Measurements from ENCODE around the gene WDR89.
"Not testable (repeated sequence)": the region's sequence is repeated elsewhere in the genome, so short reads cannot be mapped to it uniquely, and the experiment has no call there.

Gene WDR89

DNA sequence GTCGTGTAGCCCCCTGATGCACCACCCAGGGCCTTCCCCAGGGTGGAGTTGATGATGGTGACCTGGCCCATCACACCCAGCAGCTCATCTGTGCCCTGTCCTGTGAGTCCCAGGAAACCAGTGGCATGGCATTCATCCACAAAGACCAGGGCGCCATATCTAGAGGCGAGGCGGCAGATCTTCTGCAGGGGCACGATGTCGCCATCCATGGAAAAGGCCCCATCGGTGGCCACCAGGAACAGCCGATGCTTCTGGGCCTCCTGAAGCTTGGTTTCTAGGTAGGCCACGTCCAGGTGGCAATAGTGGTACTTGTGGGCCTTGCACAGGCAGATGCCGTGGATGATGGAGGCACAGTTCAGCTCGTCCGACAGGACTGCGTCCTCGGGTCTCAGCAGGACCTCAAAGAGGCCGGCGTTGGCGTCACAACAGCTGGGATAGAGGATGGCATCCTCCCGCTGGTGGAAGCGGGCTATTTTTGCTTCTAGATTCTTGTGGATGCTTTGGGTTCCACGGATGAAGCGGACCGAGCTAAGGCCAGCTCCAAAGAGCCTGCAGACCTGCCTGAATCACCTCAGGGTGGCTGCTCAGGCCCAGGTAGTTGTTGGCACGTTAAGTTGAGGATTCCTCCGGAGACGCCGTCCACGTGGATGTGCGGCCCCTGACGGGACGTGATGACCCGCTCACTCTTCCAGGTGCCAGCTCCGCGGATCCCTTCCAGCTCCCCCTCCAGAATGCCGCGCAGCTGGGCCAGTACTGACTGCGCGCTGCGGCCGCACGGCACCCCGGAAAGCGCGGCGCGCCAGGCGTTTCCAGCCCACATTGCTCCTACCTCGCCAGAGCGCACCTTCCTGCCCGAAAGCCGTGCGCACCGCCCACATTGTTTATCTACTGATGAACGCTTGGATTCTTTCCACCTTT, 47.0 kb downstream of the WDR89 start:
- DNase-seq, result no peak

DNA sequence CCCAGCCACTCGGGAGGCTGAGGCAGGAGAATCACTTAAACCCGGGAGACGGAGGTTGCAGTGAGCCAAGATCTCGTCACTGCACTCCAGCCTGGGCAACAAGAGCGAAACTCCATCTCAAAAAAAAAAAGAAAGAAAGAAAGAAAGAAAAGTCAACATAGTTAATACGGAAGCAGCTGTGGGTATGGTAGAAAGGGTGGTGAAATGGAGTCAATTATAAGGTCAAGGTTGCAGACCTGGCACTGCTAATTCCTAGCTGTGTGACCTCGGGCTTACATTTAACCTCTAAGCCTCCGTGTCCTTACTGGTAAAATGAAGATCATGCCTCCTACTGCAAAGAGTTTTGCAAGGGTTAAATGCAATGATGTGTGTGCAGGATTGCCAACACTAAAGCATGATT, 58.6 kb downstream of the WDR89 start:
- not testable (repeated sequence) for DNase-seq

DNA sequence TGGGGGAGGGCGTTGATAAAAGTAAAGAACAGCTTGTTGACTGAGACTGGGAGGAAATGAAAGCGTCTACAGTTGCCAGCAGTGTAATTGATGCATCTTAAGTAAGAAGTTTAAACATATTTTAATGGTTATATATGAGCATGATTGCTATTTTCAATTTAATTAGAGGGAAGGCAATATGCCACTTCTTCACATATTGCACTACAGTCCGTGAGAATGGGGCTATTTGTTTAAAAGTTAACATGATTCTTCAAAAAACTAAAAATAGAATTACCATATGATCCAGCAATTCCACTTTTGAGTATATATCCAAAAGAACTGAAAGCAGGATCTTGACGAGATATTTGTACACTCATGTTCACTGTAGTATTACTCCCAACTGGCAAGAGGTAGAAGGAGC, 60.2 kb downstream of the WDR89 start:
- no peak for DNase-seq

DNA sequence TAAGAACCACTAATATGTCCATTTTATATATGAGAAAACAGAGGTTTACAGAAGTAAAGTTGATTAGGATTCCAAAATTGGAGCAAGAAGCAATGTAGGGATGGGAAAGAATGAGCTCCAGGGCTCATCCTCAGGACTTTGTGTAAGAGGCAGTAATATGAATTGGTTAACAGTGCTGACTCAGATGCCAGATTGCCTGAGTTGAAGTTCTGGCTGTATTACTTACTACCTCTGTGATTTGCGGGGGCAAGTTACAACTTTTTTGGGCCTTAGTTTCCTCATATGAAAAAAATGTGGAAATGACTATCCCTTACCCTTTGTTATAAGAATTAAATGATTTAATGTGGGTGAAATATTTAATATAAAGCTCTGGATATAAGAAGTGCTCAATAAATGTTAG, 63.4 kb downstream of the WDR89 start:
- DNase-seq, result no peak

DNA sequence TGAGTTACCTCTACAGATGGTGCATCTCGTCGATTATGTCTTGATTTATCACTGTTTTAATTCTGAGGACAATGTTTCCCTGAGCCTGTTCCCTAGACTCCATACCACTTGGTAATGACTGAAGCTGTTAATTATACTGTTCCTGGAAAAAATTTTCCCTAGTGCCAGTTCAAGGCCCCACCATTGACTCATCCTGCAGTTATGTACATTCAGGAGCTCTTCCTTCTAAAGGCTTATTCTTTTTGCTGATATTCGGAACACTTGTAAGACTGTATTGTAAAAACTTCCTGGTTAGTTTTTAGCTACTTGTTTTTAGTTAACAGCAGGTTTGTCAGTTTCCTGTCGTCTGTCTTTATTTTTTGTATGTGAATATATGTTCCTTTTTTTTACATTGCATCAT, 68.1 kb downstream of the WDR89 start:
- DNase-seq, result no peak

DNA sequence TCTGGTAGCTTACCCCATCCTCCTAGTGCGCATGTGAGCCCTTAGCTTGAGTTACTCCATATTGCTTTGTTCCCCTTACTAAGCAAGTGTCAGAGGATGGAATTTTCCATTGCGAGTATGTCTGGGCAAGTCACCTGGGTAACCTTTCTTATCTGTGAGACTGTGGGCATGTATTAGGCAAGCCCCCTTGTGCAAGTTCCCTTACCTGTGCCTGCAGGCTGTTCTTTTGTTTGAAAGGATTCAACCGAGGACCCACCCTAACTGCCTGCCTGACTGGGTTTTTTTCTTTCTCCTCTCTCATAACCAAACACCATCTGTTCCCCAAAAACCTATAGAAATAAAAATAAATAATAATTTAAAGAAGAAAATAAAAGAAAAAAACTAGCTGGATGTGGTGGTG, 76.2 kb downstream of the WDR89 start:
- no peak for DNase-seq

DNA sequence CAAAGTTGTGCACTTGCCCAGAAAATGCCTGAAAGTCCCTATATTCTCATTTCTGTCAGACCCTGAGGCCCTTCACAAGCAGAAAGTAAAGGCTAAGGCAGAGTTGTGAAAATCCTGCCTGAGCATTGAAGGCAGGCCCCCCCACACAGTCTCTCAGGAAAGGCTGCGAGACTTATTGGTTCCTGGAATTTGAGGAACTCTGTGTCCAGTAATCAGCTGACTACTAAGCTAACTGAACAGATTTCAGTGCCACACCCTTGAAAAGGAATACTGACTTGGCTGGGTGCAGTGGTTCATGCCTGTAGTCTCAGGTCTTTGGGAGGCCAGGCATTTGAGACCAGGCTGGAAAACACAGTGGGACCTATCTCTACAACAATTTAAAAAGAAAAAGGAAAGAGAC, 77.4 kb downstream of the WDR89 start:
- no peak for DNase-seq

DNA sequence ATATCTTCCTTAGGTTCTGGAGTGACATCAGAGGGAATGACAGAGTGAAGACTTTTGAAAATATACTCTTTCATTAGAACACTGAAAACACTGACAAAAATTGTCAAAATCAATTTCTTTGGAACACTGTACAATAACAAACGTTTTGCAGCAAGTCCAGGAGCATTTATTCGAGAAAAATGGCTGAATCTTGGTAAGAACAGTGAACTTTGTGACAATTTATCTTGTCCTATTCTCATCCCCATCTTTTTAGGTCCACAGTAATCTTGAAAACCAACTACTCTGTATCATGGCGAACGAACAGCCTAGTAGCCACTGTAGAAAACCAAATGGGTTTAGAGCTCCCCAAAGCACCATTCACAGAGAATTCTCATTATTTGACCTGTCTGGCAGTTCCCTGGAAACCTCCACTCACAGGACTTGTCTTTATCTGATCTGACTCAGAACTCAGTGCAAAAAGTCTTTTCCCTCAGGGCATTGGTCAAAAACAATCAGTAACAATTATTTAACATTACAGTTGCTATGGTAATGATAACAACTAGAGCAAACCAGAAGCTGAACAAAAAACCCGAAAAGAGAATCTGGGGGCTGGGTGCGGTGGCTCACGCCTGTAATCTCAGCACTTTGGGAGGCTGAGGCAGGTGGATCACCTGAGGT, 78.2 kb downstream of the WDR89 start:
- no peak for DNase-seq

DNA sequence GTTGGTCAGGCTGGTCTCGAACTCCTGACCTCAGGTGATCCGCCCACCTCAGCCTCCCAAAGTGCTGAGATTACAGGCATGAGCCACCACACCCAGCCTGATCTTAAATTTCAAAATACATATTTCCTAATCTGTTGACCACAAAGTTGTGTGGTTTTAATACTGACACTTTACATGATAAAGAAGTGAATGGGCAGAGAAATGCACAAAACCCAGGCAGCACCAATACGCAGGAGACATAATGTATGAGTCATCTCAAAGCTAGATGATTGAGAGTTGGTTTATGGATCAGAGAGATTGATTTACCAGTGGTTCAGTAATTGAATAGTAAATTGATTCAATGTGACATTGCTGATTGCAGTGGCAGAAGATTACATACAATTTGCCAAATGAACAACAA, 79.3 kb downstream of the WDR89 start:
- DNase-seq, result no peak

DNA sequence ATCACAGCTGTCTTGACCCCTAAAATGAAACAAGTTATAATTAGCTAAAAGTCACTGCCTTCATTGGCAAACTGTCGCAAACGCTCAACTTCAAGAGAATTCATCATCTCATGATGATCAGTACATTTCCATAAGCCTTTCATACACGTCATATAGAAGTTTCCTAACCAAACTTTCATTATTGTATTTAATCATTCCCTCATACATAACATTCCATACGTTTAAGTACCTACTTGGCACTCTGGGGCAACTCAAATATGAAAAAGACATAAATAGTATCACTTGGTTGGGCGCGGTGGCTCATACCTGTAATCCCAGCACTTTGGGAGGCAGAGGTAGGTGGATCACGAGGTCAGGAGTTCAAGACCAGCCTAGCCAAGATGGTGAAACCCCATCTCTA, 86.1 kb downstream of the WDR89 start:
- DNase-seq, result no peak

DNA sequence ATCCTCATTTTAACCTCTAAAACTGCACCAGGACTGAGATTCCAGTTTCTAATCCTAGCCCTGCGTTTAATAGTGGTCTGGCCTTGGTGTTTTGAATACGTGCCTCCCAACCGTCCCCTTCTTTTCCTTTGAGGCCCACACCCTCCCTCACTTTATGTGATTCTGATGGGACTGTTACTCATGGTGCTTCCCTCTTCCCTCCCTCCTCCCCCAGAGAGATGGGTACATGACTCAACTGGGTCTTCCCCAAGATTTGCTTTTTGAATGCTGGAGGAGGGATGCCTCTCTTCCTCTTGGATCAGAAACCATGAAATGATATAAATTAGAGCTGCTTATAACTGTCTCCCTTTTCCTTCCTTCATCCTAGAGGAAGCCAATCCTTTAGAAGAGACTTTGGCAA, 90.3 kb downstream of the WDR89 start:
- DNase-seq, result no peak

DNA sequence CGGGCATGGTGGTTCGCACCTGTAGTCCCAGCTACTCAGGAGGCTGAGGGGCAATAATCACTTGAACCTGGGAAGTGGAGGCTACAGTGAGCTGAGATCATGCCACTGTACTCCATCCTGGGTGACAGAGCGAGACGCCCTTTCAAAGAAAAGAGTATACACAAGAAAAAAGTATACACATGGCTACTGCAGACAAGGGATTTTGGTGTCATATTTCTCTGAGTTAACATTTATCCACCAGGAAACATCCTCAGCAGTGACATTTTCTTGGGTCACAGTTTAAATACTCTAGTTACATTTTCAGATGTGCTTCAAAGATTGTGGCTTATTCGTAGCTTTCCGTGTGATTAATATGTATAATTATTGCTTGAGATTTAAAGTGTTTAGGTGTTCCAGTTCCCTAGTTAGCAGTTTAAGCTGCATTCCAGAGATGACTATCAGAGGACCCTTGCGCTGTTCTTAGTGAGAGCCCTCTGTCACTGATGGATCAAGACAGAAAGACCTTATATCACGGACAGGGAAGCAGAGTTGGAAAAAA, 93.8 kb downstream of the WDR89 start:
- DNase-seq, result no peak
